Measurements from ENCODE around the gene PAQR5. TPM values are rescaled to one million over a fixed set of nuclear protein-coding genes. Genes with fewer than 3 reads are reported as not detected.
A peak's percentile ranks its signal among the peaks of the same experiment; 100 is the strongest.

The PAQR5 gene
- total and polyA plus RNA-seq, 4 donors: 2.3 to 22.6 (median 10.5) TPM

- TF ChIP-seq, protein P1, sequence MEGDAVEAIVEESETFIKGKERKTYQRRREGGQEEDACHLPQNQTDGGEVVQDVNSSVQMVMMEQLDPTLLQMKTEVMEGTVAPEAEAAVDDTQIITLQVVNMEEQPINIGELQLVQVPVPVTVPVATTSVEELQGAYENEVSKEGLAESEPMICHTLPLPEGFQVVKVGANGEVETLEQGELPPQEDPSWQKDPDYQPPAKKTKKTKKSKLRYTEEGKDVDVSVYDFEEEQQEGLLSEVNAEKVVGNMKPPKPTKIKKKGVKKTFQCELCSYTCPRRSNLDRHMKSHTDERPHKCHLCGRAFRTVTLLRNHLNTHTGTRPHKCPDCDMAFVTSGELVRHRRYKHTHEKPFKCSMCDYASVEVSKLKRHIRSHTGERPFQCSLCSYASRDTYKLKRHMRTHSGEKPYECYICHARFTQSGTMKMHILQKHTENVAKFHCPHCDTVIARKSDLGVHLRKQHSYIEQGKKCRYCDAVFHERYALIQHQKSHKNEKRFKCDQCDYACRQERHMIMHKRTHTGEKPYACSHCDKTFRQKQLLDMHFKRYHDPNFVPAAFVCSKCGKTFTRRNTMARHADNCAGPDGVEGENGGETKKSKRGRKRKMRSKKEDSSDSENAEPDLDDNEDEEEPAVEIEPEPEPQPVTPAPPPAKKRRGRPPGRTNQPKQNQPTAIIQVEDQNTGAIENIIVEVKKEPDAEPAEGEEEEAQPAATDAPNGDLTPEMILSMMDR (IDR thresholded peaks at IDR 0.05; ENCODE audit: control extremely low read depth, extremely low read depth): no peak
Measured at GRCh38 chr15:69305933-69306568, 7.3 kb downstream of the PAQR5 start.

DNA sequence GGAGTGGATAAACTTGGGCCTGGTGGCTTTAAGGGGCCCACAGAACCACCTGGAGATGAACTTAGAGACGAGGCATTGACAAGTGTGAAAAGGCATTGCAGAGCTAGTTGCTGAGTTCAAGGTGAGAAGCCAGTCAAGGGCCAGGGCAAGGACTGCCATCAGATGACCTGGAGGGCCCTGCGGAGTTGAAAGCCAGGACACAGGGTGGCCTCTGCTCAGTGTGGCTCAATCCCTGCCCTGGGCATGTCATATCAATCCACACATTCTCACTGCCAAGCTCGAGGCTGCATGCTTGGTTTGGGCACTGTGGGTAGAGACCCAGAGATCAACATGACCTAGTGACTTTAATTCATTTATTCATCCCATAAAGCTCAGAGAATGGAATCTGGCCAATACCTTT is 9.2 kb downstream of the PAQR5 start:
- ATAC-seq (ENCODE audit: insufficient read depth, low FRiP score) (no peak), DNase-seq (no peak)
- Histone ChIP-seq H3K36me3 (ENCODE audit: control insufficient read depth in 4 of 4, insufficient read depth in 4 of 4, low read length in 4 of 4) (peaks cover 0 to 4% (median 0%) of the 10 kb centered on the region in 4 donors), H3K27ac (ENCODE audit: low read depth in 1 of 2, low read length in 1 of 2) (no peak overlapping the region), H3K27me3 (ENCODE audit: control insufficient read depth in 3 of 3, insufficient read depth in 3 of 3, low read length in 2 of 3) (no peaks in the 10 kb centered on the region), H3K9ac (ENCODE audit: insufficient read depth in 1 of 2, low read length in 2 of 2) (no peak overlapping the region), H3K4me1 (ENCODE audit: control insufficient read depth in 5 of 5, insufficient read depth in 5 of 5, low read length in 5 of 5) (peaks cover 0 to 5% (median 2%) of the 10 kb centered on the region in 5 donors), H3K9me3 (ENCODE audit: control insufficient read depth in 4 of 4, insufficient read depth in 3 of 4, low read length in 3 of 4) (no peaks in the 10 kb centered on the region), H3K4me3 (no peak overlapping the region)
- TF ChIP-seq, protein P1 (IDR thresholded peaks at IDR 0.05; ENCODE audit: control extremely low read depth, extremely low read depth): no peak
- 95 to 97% methylated on average over 3 of the region's 3 CpGs for WGBS, 2 donors

More at GRCh38 chr15:69305933-69306568, 7.3 kb downstream of the PAQR5 start:
- WGBS, 2 donors: 92 to 97% methylated on average over 9 of the region's 9 CpGs
- Histone ChIP-seq H3K4me1 (ENCODE audit: control insufficient read depth in 5 of 5, insufficient read depth in 5 of 5, low read length in 5 of 5) (peaks cover 0 to 5% (median 2%) of the 10 kb centered on the region in 5 donors), H3K9me3 (ENCODE audit: control insufficient read depth in 4 of 4, insufficient read depth in 3 of 4, low read length in 3 of 4) (no peaks in the 10 kb centered on the region), H3K27me3 (ENCODE audit: control insufficient read depth in 3 of 3, insufficient read depth in 3 of 3, low read length in 2 of 3) (no peaks in the 10 kb centered on the region), H3K9ac (ENCODE audit: insufficient read depth in 1 of 2, low read length in 2 of 2) (no peak overlapping the region), H3K36me3 (ENCODE audit: control insufficient read depth in 4 of 4, insufficient read depth in 4 of 4, low read length in 4 of 4) (peaks cover 0 to 4% (median 0%) of the 10 kb centered on the region in 4 donors), H3K27ac (ENCODE audit: low read depth in 1 of 2, low read length in 1 of 2) (peak overlapping the region in 1 of 2 donors; percentile 73), H3K4me3 (no peak overlapping the region)
- DNase-seq (no peak), ATAC-seq (ENCODE audit: insufficient read depth, low FRiP score) (no peak)

- Histone ChIP-seq H3K27ac (ENCODE audit: low read depth in 1 of 2, low read length in 1 of 2) (no peak overlapping the region), H3K36me3 (ENCODE audit: control insufficient read depth in 4 of 4, insufficient read depth in 4 of 4, low read length in 4 of 4) (peaks cover 0 to 4% (median 0%) of the 10 kb centered on the region in 4 donors), H3K27me3 (ENCODE audit: control insufficient read depth in 3 of 3, insufficient read depth in 3 of 3, low read length in 2 of 3) (no peaks in the 10 kb centered on the region), H3K4me3 (no peak overlapping the region), H3K9me3 (ENCODE audit: control insufficient read depth in 4 of 4, insufficient read depth in 3 of 4, low read length in 3 of 4) (no peaks in the 10 kb centered on the region), H3K9ac (ENCODE audit: insufficient read depth in 1 of 2, low read length in 2 of 2) (no peak overlapping the region), H3K4me1 (ENCODE audit: control insufficient read depth in 5 of 5, insufficient read depth in 5 of 5, low read length in 5 of 5) (peaks cover 0 to 5% (median 2%) of the 10 kb centered on the region in 5 donors)
- TF ChIP-seq, protein P1 (IDR thresholded peaks at IDR 0.05; ENCODE audit: control extremely low read depth, extremely low read depth): no peak
- DNase-seq (no peak), ATAC-seq (ENCODE audit: insufficient read depth, low FRiP score) (no peak)
- 89 to 96% methylated on average over 5 of the region's 5 CpGs for WGBS, 2 donors
Measured at GRCh38 chr15:69308949-69309348, 10.2 kb downstream of the PAQR5 start.
